Erythroblast (primary cell): Measurements from ENCODE around the gene RNF212.

ENCODE experiments used
- GATA1 ChIP-seq: IDR thresholded peaks from 2 replicates; pipeline ENCODE4 v1.6.1; 2011; ENCODE audit warnings: low read depth, mild to moderate bottlenecking, control low read depth, low read length, moderate library complexity
- POLR2A ChIP-seq: IDR thresholded peaks from 2 replicates; pipeline ENCODE4 v1.6.1; 2011; ENCODE audit warnings: mild to moderate bottlenecking, low read length

DNA sequence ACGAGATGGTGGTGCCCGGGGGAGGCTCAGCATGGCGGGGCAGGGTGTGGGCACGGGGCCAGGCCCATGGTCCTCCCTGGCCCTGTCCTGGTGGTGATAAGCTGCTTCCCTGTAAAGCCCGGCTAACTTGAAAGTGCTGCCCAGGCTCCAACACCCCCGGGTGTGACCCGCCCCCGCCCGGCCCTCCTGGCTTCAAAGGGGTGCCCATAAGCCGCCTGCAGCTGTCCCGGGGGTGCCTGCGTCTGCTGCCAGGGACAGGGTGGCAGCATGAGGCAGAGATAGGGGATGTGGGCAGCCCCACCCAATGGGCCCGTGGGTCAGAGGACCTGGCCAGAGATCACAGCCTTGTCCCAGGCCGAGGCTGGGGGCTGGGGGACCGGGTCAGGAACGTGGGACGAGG, 83.8 kb downstream of the RNF212 start:
- TF ChIP-seq POLR2A (peak; percentile 11), GATA1 (no peak)
